ENCODE measurements around the gene AOAH.
"Not testable (repeated sequence)": the region's sequence is repeated elsewhere in the genome, so short reads cannot be mapped to it uniquely, and the experiment has no call there.

The AOAH gene

DNA sequence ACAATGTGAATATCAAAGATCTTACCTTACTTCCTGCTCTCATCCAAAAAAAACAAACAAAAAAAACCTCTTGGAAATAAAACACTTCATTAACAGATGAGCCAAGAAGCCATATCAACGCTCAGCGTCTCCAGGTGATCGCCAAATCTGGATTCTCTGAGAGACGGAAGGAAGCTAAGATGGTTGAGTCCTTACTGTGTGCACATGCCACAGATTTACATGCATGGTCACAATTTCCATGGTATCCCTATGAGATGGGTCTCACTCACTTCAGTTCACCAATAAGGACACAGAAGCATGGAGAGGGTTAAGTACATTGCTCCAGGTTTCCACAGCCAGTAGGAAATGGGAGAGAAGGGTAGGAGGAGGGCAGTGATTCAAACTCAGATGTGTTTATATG, 1.0 kb downstream of the AOAH start:
- peak overlapping the region; percentile 77 for H3K4me2 ChIP-seq (ENCODE audit: low read depth, low read length, poor library complexity, severe bottlenecking)

GRCh38 chr7:36719083-36719632, 5.1 kb downstream of the AOAH start:
- Histone ChIP-seq H3K9ac (ENCODE audit: low read depth, low read length, poor library complexity, severe bottlenecking) (no peak overlapping the region), H3K9me3 (ENCODE audit: insufficient read depth, low read depth, low read length) (peaks cover 3% of the 10 kb centered on the region; the same call in 1 of the 2 replicates), H3F3A (ENCODE audit: low read depth) (peaks cover 5% of the 10 kb centered on the region; the same call in 1 of the 2 replicates), H4K20me1 (ENCODE audit: insufficient read depth, low read length, poor library complexity, severe bottlenecking) (no peaks in the 10 kb centered on the region), H3K79me2 (ENCODE audit: insufficient read depth, low read length) (peaks cover 34% of the 10 kb centered on the region), H2AFZ (ENCODE audit: low read length) (no peak overlapping the region), H3K4me3 (ENCODE audit: low read length, poor library complexity, severe bottlenecking) (no peak overlapping the region), H3K36me3 (ENCODE audit: insufficient read depth, low read length) (no peaks in the 10 kb centered on the region), H3K4me1 (ENCODE audit: insufficient read depth, low read length, poor library complexity, severe bottlenecking) (peaks cover 43% of the 10 kb centered on the region), H3K4me2 (ENCODE audit: low read depth, low read length, poor library complexity, severe bottlenecking) (peak overlapping the region; percentile 77), H3K27me3 (ENCODE audit: insufficient read depth, low read length, poor library complexity, severe bottlenecking) (no peaks in the 10 kb centered on the region), H3K9me2 (replicated peaks; ENCODE audit: low read depth, low read length) (no peaks in the 10 kb centered on the region)
- TF ChIP-seq EZH2phosphoT487 (IDR thresholded peaks at IDR 0.05; ENCODE audit: borderline replicate concordance) (no peak), CTCF (conservative IDR thresholded peaks at IDR 0.05; ENCODE audit: low read length) (no peak)

More for the DNA sequence above, 1.0 kb downstream of the AOAH start:
- H3F3A ChIP-seq (ENCODE audit: low read depth) = peaks cover 5% of the 10 kb centered on the region; the same call in 1 of the 2 replicates
- no peaks in the 10 kb centered on the region for H3K9me2 ChIP-seq (replicated peaks; ENCODE audit: low read depth, low read length)
- H3K9ac ChIP-seq (ENCODE audit: low read depth, low read length, poor library complexity, severe bottlenecking) = peak overlapping the region; percentile 77
- H3K79me2 ChIP-seq (ENCODE audit: insufficient read depth, low read length) = peaks cover 34% of the 10 kb centered on the region
- H4K20me1 ChIP-seq (ENCODE audit: insufficient read depth, low read length, poor library complexity, severe bottlenecking) = no peaks in the 10 kb centered on the region
- H3K9me3 ChIP-seq (ENCODE audit: insufficient read depth, low read depth, low read length) = no peaks in the 10 kb centered on the region
- no peaks in the 10 kb centered on the region for H3K27me3 ChIP-seq (ENCODE audit: insufficient read depth, low read length, poor library complexity, severe bottlenecking)
- H3K4me1 ChIP-seq (ENCODE audit: insufficient read depth, low read length, poor library complexity, severe bottlenecking) = peaks cover 67% of the 10 kb centered on the region
- no peaks in the 10 kb centered on the region for H3K36me3 ChIP-seq (ENCODE audit: insufficient read depth, low read length)
- TF ChIP-seq CTCF (conservative IDR thresholded peaks at IDR 0.05; ENCODE audit: low read length) (no peak), EZH2phosphoT487 (IDR thresholded peaks at IDR 0.05; ENCODE audit: borderline replicate concordance) (no peak)
- H3K4me3 ChIP-seq (ENCODE audit: low read length, poor library complexity, severe bottlenecking) = peak overlapping the region; percentile 72
- no peak overlapping the region for H2AFZ ChIP-seq (ENCODE audit: low read length)

- Histone ChIP-seq H3K79me2 (ENCODE audit: insufficient read depth, low read length) (peaks cover 21% of the 10 kb centered on the region; the same call in 1 of the 2 replicates), H3K27me3 (ENCODE audit: insufficient read depth, low read length, poor library complexity, severe bottlenecking) (no peaks in the 10 kb centered on the region), H3K9me2 (replicated peaks; ENCODE audit: low read depth, low read length) (no peaks in the 10 kb centered on the region), H3K36me3 (ENCODE audit: insufficient read depth, low read length) (no peaks in the 10 kb centered on the region), H3K9me3 (ENCODE audit: insufficient read depth, low read depth, low read length) (peaks cover 3% of the 10 kb centered on the region; the same call in 1 of the 2 replicates), H3F3A (ENCODE audit: low read depth) (no peaks in the 10 kb centered on the region), H2AFZ (ENCODE audit: low read length) (no peak overlapping the region), H3K9ac (ENCODE audit: low read depth, low read length, poor library complexity, severe bottlenecking) (no peak overlapping the region), H3K4me1 (ENCODE audit: insufficient read depth, low read length, poor library complexity, severe bottlenecking) (peaks cover 28% of the 10 kb centered on the region), H3K4me2 (ENCODE audit: low read depth, low read length, poor library complexity, severe bottlenecking) (no peak overlapping the region), H3K4me3 (ENCODE audit: low read length, poor library complexity, severe bottlenecking) (no peak overlapping the region), H4K20me1 (ENCODE audit: insufficient read depth, low read length, poor library complexity, severe bottlenecking) (no peaks in the 10 kb centered on the region)
- TF ChIP-seq EZH2phosphoT487 (IDR thresholded peaks at IDR 0.05; ENCODE audit: borderline replicate concordance) = no peak
- TF ChIP-seq CTCF (conservative IDR thresholded peaks at IDR 0.05; ENCODE audit: low read length) = no peak
Observed at GRCh38 chr7:36717586-36717985, 6.7 kb downstream of the AOAH start.

GRCh38 chr7:36716802-36717201, 7.5 kb downstream of the AOAH start:
- not testable (repeated sequence) for H2AFZ ChIP-seq (ENCODE audit: low read length); H3K4me2 ChIP-seq (ENCODE audit: low read depth, low read length, poor library complexity, severe bottlenecking); H3K9ac ChIP-seq (ENCODE audit: low read depth, low read length, poor library complexity, severe bottlenecking); H3K9me3 ChIP-seq (ENCODE audit: insufficient read depth, low read depth, low read length); H3K27me3 ChIP-seq (ENCODE audit: insufficient read depth, low read length, poor library complexity, severe bottlenecking); H3F3A ChIP-seq (ENCODE audit: low read depth); H4K20me1 ChIP-seq (ENCODE audit: insufficient read depth, low read length, poor library complexity, severe bottlenecking); H3K4me3 ChIP-seq (ENCODE audit: low read length, poor library complexity, severe bottlenecking); H3K36me3 ChIP-seq (ENCODE audit: insufficient read depth, low read length); H3K9me2 ChIP-seq (replicated peaks; ENCODE audit: low read depth, low read length)
- H3K79me2 ChIP-seq (ENCODE audit: insufficient read depth, low read length) = peaks cover 13% of the 10 kb centered on the region; the same call in 1 of the 2 replicates
- peaks cover 24% of the 10 kb centered on the region for H3K4me1 ChIP-seq (ENCODE audit: insufficient read depth, low read length, poor library complexity, severe bottlenecking)

Data from Loucy (cell line).